ENCODE measurements around the gene RAB3D.
"Not testable (repeated sequence)": the region's sequence is repeated elsewhere in the genome, so short reads cannot be mapped to it uniquely, and the experiment has no call there.

Gene RAB3D

DNA sequence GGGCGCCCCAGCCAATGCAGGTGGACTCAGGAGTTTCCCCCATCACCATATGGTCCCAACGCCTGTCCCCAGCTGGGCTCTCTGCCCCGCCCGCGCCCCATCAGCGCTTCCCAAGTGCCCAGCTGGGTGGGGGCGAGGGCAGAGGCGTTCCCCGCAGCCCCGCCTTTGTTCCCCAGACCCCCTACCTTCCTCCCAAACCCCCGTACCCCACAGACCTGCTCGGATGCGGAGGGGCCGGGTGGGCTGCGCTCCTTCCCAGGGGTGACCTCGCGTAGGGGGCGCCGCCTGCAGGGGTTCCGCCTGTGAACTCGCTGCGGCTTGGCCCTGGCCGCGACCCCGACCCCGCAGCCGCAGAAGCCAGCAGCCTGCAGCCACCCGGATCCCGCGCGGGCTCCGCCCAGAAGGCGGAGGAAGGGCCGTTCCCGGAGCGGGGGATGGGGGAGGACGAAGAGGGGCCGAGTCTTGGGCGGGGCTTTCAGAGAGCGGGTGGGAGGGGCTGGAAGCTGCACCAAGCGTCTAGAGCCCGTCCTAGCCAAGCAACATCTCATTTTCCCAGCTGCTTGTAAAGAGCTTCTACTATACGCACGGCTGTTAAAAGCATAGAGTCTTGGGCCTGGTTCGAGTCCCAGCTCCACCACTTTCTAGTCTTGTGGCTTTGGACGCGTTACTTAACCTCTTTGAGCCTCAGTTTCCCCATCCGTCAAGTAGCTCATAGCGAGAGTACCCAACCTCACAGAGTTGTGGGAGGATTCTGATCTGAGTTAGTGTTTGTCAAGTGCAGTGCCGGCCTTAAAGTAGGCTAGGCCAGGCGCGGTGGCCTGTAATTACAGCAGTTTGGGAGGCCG, at the start of gene RAB3D:
TSS of gene RAB3D (minus strand) at position 404 of the 845 bp plus-strand sequence. CDS start 2,258 bp downstream, outside the sequence.
- DNase-seq: peak; percentile 81

DNA sequence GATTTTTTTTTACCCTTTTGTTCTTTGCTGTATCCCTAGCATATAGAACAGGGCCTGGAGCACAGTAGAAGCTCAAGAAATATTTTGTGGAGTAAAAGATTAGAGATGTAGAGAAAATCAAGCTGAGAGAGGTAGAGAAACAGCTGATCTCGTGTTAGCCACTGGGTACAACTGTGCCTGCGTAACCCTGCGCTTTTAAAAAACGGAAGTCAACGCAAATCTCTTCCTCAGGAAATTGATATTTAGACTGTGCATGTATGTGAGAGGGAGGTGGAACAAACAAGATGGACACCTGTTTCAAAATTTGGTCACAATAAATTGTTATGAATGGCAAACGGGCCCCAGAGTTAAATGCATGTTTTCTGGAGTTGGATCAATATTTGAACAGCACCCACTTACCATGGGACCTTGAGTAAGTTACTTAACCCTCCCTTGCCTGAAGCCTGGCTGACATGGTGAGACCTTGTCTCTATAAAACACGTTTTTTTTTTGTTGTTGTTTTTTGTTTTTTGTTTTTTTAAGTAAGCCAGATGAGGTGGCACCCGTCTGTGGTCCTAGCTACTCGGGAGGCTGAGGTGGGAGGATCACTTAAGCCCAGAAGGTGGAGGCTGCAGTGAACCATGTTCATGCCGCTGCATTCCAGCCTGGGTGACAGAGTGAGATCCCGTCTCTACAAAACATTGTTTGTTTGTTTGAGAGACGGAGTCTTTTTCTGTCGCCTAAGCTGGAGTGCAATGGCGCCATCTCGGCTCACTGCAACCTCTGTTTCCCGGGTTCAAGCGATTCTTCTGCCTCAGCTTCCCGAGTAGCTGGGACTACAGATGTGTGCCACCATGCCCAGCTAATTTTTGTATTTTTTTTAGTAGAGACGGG, 47.9 kb upstream of the RAB3D start:
- no peak for DNase-seq

- DNase-seq: no peak
Measured at GRCh38 chr19:11384778-11385129, 45.3 kb upstream of the RAB3D start.

DNA sequence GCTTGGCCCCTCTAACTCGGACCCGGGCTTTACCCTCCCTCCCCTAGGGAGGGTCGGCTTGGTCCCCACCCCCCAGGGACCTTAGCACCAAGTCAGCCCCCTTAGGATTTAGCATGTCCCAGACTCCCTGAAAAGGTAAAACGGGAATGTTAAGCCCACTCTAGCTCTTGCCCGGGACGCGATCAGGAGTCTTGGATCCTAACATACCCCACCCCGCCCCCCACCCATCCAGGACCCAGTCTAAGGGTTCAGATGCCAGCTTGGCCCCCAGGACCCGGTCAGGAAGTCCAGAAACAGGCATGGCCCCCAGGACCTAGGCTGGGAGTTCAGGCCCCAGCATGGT, 44.2 kb upstream of the RAB3D start:
- no peak for DNase-seq

DNA sequence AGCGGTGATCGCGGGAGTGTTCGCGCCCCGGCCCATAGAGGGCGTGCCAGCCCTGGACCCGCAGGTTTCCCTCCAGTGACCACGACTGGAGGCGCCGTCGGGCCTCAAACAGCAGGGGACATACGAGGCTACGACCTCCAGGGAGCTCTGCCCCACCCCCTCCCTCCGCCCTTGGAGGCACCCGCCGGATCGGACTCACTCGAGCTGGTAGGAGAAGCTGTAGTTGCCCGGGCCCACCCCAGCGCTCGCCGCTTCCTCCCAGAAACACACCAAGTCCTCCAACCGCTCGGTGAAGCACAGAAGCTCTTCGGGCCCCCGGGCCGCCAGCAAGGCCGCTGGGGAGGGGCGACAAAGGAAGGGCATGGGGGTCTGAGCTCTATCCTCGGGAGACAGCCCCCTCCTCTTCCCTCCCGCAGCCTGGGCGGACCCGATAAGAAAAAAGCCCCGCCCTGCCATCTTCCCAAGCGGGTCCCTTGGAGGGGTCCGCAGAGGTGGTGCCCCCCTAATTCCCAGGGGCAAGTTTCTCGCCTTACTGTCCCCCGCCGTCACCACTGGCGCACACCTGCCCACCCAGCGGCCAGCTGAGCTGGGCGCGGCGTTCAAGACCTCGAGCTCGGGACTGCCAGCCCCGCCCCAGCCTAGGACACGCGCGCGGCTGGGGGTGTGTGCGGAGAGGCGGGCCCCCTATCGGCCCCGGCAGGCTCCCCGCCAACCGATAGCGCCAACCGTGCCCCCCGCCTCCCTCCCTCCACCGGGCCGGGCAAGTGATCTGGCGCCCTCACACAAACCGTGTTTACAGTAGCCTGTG, 43.6 kb upstream of the RAB3D start:
- peak; percentile 45 for DNase-seq

DNA sequence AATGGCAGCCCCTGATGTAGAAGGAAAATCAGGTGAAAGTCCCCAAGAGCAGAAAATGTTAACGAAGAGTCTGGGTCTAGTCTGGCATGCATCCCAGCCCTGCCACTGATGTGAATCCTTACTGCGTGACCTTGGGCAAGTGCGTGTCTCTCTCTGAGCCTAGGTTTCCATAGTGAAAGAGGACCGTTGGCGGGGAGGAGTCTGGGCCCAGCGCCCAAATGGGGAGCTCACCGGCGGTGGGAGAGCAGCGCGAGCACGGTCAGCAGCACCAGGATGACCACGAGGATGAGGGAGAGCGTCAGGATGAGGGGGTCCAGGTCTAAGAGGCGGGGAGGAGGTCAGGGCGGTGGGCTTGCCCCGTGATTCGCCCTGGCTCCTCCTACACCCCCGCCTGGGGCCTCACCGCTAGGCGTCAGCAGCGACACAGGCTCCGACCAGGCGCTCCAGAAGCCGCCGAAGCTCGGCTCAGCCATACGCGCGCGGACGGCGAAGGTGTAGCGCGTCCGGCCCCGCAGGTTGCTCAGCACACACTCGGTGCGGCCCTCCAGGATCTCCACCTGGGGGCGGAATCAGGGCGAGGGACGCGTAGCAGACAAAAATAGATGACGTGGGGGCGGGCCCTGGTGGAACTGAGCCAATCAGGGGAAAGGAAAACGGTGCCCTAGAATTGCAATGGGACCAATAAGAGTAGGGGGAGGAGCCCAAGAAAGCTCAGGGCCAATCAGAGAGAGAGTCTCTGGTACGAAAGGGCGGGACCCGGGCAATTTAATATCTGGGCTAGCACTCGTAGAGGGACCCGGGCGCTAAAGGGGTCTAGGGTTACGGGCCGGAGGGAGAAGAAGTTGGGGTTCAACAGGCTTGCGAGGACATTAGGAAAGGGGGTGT, 41.4 kb upstream of the RAB3D start:
- DNase-seq: peak; percentile 96

- DNase-seq: no peak
Measured at GRCh38 chr19:11379857-11380350, 40.4 kb upstream of the RAB3D start.

GRCh38 chr19:11379269-11379845, 39.9 kb upstream of the RAB3D start:
- DNase-seq: not testable (repeated sequence)

- DNase-seq: no peak
Measured at GRCh38 chr19:11378319-11379189, 39.1 kb upstream of the RAB3D start.

DNA sequence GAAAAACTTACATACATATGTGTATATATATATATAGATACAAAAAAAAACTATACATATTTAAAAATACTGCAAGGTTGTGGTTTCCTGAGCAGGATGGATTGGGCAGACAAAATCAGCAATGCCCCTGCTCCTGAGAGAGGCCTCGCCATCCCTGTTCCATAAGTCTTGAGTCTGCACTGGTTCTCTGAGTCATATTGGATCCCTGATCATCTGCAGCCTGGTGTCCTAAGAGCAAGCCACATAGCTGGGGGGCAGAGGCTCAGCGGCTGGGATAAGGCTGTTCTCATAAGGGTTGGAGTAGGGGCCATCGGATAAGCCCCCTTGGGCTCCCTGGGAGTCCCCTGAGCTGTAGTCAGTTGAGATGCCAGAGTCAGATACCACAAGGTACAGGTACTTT, 38.3 kb upstream of the RAB3D start:
- no peak for DNase-seq

DNA sequence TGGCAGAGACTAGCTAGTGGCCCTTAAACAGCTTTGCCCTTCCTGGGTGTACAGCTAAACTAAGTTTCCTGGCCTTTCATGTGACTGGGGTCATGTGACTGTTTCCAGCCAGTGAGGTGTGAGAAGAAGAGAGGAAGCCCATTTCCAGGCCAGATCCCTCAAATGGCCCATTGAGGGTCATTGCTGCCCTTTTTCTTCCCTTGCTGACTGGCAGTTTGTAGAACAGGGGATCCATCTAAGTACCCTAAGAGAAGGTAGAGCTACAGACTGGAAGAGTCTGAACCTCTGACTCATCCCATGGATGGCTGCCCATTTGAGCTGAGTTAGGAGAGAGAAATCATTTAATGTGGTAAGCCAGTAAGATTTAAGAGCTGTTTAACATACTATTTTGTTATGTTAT, 37.8 kb upstream of the RAB3D start:
- peak; percentile 35 for DNase-seq

DNA sequence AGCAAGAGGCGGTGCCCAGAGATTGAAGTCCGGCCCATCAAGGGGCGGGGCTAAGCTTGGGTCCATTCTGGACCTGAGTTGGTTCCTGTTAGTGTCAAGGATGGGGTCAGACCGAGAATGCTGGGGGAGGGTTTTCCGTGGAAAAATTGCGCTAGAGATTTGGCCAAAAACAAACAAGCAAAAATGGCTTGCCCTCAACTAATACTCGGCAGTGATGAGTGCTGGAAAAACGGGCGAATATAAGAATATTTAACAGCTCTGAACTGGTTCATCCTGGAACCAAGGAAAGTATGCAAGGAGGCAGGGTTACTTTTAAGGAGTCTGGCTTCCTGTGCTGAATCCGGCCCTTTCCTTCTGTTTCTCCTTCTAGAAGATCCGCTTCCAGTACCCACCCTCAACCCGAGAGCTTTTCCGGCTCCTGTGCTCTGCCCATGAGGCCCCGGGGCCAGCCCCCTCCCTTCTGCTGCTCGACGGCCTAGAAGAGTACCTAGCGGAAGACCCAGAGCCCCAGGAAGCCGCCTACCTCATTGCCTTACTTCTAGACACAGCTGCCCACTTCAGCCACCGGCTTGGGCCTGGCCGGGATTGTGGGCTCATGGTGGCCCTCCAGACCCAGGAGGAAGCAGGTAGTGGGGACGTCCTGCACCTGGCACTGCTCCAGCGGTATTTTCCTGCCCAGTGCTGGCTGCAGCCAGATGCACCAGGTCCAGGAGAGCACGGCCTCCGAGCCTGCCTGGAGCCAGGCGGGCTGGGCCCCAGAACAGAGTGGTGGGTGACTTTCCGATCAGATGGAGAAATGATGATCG, 35.9 kb upstream of the RAB3D start:
- DNase-seq: peak; percentile 72

- DNase-seq: peak; percentile 98
Measured at GRCh38 chr19:11374433-11375142, 35.1 kb upstream of the RAB3D start, which contains the start of gene SWSAP1. Gene SWSAP1 (plus strand): TSS chr19:11374666. CDS start chr19:11374681, 15 bp downstream.

DNA sequence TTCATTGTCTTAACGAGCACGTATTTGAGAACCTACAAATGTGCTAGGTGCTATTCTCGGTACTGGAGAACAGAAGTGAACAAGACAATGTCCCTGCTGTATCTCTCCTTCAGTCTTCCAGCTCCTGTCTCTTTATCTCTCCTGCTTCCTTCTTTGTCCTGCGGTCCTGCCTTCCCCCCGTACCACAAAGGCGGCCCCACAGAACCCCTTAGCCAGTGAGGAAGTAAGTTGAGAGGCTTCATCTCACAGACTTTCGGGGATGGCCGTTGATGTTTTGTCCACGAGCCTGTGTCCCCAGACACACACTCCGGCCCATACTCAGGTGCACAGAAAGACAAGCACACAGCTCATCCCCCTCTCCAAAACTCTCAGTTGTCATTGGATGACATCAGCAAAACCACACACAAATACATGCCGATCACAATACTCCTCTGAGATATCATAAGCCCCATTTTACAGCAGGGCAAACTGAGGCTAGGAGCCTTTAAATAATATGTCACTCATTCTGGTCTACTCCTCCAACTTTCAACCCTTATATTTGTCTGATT, 34.5 kb upstream of the RAB3D start:
- no peak for DNase-seq

GRCh38 chr19:11373166-11373884, 33.9 kb upstream of the RAB3D start:
- no peak for DNase-seq

DNA sequence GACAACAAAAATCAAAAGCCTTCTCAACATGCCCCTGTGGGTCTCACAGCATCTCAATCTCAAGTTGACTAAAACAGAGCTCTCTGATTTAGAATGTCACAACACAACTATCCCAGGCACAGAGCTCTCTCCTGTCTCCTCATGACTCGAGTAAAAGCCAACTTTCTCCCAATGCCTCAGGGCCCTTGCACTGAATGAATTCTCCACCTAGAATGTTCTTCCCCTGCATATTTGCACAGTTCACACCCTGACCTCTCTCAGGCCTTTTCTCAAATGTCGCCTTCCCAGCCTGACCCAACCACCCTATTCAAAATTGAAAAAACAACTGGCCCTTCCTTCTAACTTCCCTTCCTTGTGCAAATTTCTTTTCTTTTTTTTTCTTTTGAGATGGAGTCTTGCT, 31.3 kb upstream of the RAB3D start:
- no peak for DNase-seq

DNA sequence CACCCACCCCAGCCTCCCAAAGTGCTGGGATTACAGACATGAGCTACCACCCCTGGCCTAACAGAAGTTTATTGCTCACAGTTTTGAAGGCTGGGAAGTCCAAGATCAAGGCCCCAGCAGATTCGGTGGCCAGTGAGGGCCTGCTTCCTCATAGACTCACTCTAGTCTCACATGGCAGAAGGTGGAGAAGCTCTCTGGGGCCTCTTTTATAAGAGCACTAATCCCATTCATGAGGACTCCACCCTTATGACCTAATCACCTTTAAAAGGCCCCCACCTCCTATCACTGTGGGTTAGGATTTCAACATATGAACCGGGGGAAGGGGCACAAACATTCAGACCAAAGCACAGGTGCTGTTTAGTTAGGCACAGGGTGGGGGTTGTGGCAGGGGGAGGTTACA, 28.1 kb upstream of the RAB3D start:
- no peak for DNase-seq
